ENCODE results near the gene BMS1. TPM values are rescaled to one million over a fixed set of nuclear protein-coding genes. Genes with fewer than 3 reads are reported as not detected.

The BMS1 gene
- total and polyA plus RNA-seq, 12 donors, result 8.6 to 27.8 (median 12.7) TPM

- Histone ChIP-seq H3K36me3 (replicated peaks in 1 of 2) (no peaks in the 10 kb centered on the region), H3K4me1 (replicated peaks in 1 of 2) (peaks cover 0 to 19% of the 10 kb centered on the region in 2 donors), H3K27me3 (no peaks in the 10 kb centered on the region), H3K27ac (peak overlapping the region in 1 of 5 donors; percentile 49), H3K9me3 (replicated peaks in 1 of 3) (no peaks in the 10 kb centered on the region), H3K4me3 (no peak overlapping the region)
- 69 to 76% (median 70%) methylated on average over 4 to 5 of the region's 5 CpGs for WGBS, 4 donors
- TF ChIP-seq CTCF (IDR thresholded peaks at IDR 0.05) (no peak), POLR2A (IDR thresholded peaks at IDR 0.05) (no peak)
- DNase-seq, result no peak
- intact Hi-C loops (cut with DNase I), result no loop called here
Measured at GRCh38 chr10:42875388-42875755, 92.8 kb downstream of the BMS1 start.

- TF ChIP-seq POLR2A (IDR thresholded peaks at IDR 0.05), result no peak
- TF ChIP-seq CTCF (IDR thresholded peaks at IDR 0.05), result no peak
- no peaks in the 10 kb centered on the region for H3K9me3 ChIP-seq (replicated peaks in 1 of 3)
- no peaks in the 10 kb centered on the region for H3K36me3 ChIP-seq (replicated peaks in 1 of 2)
- no peaks in the 10 kb centered on the region for H3K27me3 ChIP-seq
- H3K4me1 ChIP-seq (replicated peaks in 1 of 2), result peaks cover 0 to 16% of the 10 kb centered on the region in 2 donors
- intact Hi-C loops (cut with DNase I), result no loop called here
- no peak overlapping the region for H3K4me3 ChIP-seq
- 14 to 26% (median 23%) methylated on average over 11 to 12 of the region's 12 CpGs for WGBS, 4 donors
- peak overlapping the region in 1 of 5 donors; percentile 49 for H3K27ac ChIP-seq
- peak; percentile 59 to 88 (median 77) for DNase-seq
Measured at GRCh38 chr10:42875798-42876341, 93.3 kb downstream of the BMS1 start.

- TF ChIP-seq CTCF (IDR thresholded peaks at IDR 0.05) (no peak), POLR2A (IDR thresholded peaks at IDR 0.05) (no peak)
- 84 to 97% (median 93%) methylated on average over 6 to 9 of the region's 9 CpGs for WGBS, 4 donors
- no peaks in the 10 kb centered on the region for H3K36me3 ChIP-seq (replicated peaks in 1 of 2)
- intact Hi-C loops (cut with DNase I), result no loop called here
- H3K9me3 ChIP-seq (replicated peaks in 1 of 3), result no peaks in the 10 kb centered on the region
- H3K4me1 ChIP-seq (replicated peaks in 1 of 2), result peaks cover 0 to 13% of the 10 kb centered on the region in 2 donors
- H3K4me3 ChIP-seq, result no peak overlapping the region
- H3K27me3 ChIP-seq, result no peaks in the 10 kb centered on the region
- no peak for DNase-seq
- H3K27ac ChIP-seq, result no peak overlapping the region
Measured at GRCh38 chr10:42876476-42876875, 93.9 kb downstream of the BMS1 start.

DNA sequence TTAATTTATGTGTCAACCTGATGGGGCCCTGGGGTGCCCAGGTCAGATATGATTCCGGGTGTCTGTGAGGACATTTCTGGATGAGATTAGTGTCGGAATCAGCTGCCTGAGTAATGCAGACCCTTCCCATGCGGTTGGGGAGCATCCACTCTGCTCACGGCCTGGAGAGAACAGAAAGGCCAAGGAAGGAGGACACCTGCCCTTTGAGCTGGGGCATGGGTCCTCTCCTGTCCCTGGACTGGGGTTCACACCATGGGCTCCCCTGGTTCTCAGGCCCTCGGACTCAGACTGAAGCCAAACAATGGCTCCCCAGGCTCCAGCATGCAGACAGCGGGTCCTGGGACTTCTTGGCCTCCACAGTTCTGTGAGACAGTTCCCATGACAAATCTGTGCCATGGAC, 94.3 kb downstream of the BMS1 start:
- Histone ChIP-seq H3K9me3 (replicated peaks in 1 of 3) (no peaks in the 10 kb centered on the region), H3K27me3 (no peaks in the 10 kb centered on the region), H3K4me1 (replicated peaks in 1 of 2) (peaks cover 0 to 13% of the 10 kb centered on the region in 2 donors), H3K36me3 (replicated peaks in 1 of 2) (no peaks in the 10 kb centered on the region), H3K4me3 (no peak overlapping the region), H3K27ac (no peak overlapping the region)
- TF ChIP-seq POLR2A (IDR thresholded peaks at IDR 0.05) (no peak), CTCF (IDR thresholded peaks at IDR 0.05) (no peak)
- WGBS, 4 donors, result 90 to 92% (median 91%) methylated on average over 6 of the region's 6 CpGs; no CpG with 5 or more reads in 1 of the 4 donors
- intact Hi-C loops (cut with DNase I), result no loop called here
- no peak for DNase-seq

Data from adrenal gland (tissue), 12 donors.